Colonic mucosa (tissue), 4 donors: ENCODE results near the gene DND1. TPM values are rescaled to one million over a fixed set of nuclear protein-coding genes. Genes with fewer than 3 reads are reported as not detected.

ENCODE experiments used
- DNase-seq: peaks from one replicate; pipeline ENCODE4 v3.0.0-alpha.2; 2020
- H3K27ac ChIP-seq: fragments of 200-600 bp; one replicate; pipeline ENCODE4 v1.8.0; 2021
- H3K27me3 ChIP-seq: fragments of 200-600 bp; one replicate; pipeline ENCODE4 v1.8.0; 2021
- H3K36me3 ChIP-seq: fragments of 200-600 bp; one replicate; pipeline ENCODE4 v1.8.0; 2021
- H3K4me1 ChIP-seq: fragments of 200-600 bp; one replicate; pipeline ENCODE4 v1.8.0; 2021; ENCODE audit warnings: mild to moderate bottlenecking
- H3K4me3 ChIP-seq: fragments of 200-600 bp; one replicate; pipeline ENCODE4 v1.8.0; 2021
- H3K9ac ChIP-seq, 2 donors: one replicate each; pipeline ENCODE4 v1.7.0; 2013; ENCODE audit warnings: control low read depth in 2 of 2, low read depth in 2 of 2, low read length in 2 of 2
- H3K9me3 ChIP-seq: fragments of 200-600 bp; one replicate; pipeline ENCODE4 v1.8.0; 2021
- intact Hi-C: fragments of 100-400 bp; cut with DNase I; formaldehyde crosslinking; loops from one replicate; pipeline ENCODE4 v1.14.1; 2022
- total RNA-seq, 2 donors: library from RNA; stranded (reverse); fragmentation: NEBNext Ultra II Directional in 1 of 2; extraction: Animal tissue kit (Norgen Biotek cat#: 25700) in 1 of 2; gene quantifications; one replicate each; pipeline ENCODE4 v1.2.1, GENCODE V29; 2021
- TF ChIP-seq, protein P1 (sequence below): fragments of 200-600 bp; IDR thresholded peaks from one replicate; pipeline ENCODE4 v1.8.0; 2022; ENCODE audit warnings: antibody characterized with exemption, mild to moderate bottlenecking
- donor health status: healthy.
- donor health status: DM: no; HTN: no; CAD: no.
- donor health status: DM: no; HTN: no; CAD: no.

DND1 gene
- total RNA-seq, 2 donors from 2014 or later: 0.16 to 0.89 TPM

DNA sequence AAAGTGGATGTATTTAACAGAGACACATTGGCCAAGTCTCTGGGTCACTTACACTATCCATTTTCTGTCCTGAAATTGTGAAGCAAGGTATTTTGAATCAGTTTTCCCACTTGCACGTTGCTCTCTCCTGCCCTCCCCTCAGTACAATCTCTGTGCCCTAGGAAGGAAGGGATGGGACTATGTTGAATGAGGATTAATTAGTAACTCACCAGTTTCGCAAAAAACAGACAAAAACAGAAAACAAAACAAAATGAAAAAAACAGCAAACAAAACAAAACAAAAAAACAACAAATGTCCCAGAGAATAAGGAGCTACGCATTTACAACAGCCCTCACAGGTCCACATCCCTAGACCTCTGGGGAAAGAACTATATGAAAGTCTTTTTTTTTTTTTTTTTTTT lies 39.3 kb downstream of the DND1 start:
- Histone ChIP-seq H3K9ac (no peak overlapping the region), H3K36me3 (no peaks in the 10 kb centered on the region), H3K27ac (no peak overlapping the region), H3K4me1 (peaks cover 4% of the 10 kb centered on the region), H3K9me3 (no peaks in the 10 kb centered on the region), H3K27me3 (no peaks in the 10 kb centered on the region), H3K4me3 (no peak overlapping the region)
- TF ChIP-seq, protein P1, sequence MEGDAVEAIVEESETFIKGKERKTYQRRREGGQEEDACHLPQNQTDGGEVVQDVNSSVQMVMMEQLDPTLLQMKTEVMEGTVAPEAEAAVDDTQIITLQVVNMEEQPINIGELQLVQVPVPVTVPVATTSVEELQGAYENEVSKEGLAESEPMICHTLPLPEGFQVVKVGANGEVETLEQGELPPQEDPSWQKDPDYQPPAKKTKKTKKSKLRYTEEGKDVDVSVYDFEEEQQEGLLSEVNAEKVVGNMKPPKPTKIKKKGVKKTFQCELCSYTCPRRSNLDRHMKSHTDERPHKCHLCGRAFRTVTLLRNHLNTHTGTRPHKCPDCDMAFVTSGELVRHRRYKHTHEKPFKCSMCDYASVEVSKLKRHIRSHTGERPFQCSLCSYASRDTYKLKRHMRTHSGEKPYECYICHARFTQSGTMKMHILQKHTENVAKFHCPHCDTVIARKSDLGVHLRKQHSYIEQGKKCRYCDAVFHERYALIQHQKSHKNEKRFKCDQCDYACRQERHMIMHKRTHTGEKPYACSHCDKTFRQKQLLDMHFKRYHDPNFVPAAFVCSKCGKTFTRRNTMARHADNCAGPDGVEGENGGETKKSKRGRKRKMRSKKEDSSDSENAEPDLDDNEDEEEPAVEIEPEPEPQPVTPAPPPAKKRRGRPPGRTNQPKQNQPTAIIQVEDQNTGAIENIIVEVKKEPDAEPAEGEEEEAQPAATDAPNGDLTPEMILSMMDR: no peak
- DNase-seq: no peak
- intact Hi-C loops: loop anchor here (5.0 kb wide), 1 partner anchor 67 kb away; no protein-coding TSS in a partner anchor

DNA sequence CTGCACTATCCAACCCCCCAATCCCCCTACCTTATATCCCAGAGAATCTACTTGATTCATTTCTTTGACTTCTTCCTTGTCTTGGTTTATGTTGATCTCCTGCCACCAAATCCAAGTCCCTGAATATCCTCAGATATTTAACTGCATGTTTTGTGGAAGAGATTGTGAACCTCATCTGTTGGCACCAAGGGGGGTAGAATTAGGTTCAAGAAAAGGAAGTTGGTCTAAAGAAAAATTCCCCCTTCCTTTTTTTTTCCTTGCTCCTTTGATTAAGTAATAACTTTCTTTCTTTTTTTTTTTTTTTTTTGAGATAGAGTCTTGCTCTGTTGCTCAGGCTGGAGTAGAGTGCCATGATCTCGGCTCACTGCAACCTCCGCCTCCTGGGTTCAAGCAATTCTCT lies 39.9 kb downstream of the DND1 start:
- Histone ChIP-seq H3K4me1 (peaks cover 4% of the 10 kb centered on the region), H3K9ac (peak overlapping the region; percentile 77 to 91), H3K27me3 (no peaks in the 10 kb centered on the region), H3K9me3 (no peaks in the 10 kb centered on the region), H3K36me3 (no peaks in the 10 kb centered on the region), H3K4me3 (peak overlapping the region; percentile 47), H3K27ac (peak overlapping the region; percentile 69)
- TF ChIP-seq, protein P1: no peak
- intact Hi-C loops: loop anchor here (5.0 kb wide), 1 partner anchor 66 kb away; no protein-coding TSS in a partner anchor
- no peak for DNase-seq

DNA sequence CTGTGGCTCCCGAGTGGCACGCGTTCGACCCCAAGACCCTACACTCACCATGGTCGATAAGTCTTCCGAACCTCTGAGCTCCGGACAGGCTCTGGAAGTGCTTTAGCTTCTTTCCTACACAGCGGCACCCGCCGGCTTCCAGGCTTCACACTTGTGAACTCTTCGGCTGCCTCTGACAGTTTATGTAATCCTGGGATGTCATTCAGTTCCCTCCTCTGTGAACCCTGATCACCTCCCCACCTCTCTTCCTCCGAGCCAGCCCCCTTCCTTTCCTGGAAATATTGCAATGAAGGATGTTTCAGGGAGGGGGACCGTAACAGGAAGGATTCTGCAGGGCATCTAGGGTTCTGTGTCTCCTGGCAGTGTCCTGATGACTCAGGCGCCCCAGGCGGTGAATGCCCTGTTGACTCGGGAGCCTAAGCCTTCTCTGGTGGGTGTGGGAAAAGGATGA lies 40.3 kb downstream of the DND1 start, which contains the start of gene CD14:
CD14 (minus strand) TSS at position 155 of the 451 bp plus-strand sequence; CDS start at position 51, 104 bp downstream.
- DNase-seq: peak; percentile 76
- peak within 1 kb of the TSS; percentile 77 to 91 for H3K9ac ChIP-seq
- no peaks in the 10 kb centered on the region for H3K36me3 ChIP-seq
- intact Hi-C loops: loop anchor here (5.0 kb wide), 1 partner anchor 66 kb away; no protein-coding TSS in a partner anchor
- H3K27me3 ChIP-seq: no peaks in the 10 kb centered on the region
- H3K4me1 ChIP-seq: peaks cover 4% of the 10 kb centered on the region
- peak within 1 kb of the TSS; percentile 47 for H3K4me3 ChIP-seq
- TF ChIP-seq, protein P1: no peak
- no peaks in the 10 kb centered on the region for H3K9me3 ChIP-seq
- H3K27ac ChIP-seq: peak within 1 kb of the TSS; percentile 69

DNA sequence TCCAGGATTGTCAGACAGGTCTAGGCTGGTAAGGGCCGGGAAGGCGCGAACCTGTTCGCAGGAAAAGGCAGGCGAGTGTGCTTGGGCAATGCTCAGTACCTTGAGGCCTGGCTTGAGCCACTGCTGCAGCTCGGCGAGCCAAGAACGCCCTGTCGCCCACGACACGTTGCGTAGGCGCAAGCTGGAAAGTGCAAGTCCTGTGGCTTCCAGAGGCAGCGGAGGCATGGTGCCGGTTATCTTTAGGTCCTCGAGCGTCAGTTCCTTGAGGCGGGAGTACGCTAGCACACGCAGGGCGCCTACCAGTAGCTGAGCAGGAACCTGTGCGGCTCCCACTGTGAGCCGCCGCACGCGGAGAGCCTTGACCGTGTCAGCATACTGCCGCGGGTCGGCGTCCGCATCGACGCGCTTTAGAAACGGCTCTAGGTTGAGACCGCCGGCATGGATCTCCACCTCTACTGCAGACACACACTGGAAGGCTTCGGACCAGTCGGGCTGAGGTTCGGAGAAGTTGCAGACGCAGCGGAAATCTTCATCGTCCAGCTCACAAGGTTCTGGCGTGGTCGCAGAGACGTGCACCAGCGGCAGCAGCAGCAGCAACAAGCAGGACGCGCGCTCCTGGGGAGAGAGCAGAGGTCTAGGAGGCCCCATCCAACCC lies 40.9 kb downstream of the DND1 start:
- Histone ChIP-seq H3K27me3 (no peaks in the 10 kb centered on the region), H3K27ac (peak overlapping the region; percentile 69), H3K9ac (peak overlapping the region; percentile 77 to 91), H3K9me3 (no peaks in the 10 kb centered on the region), H3K4me3 (peak overlapping the region; percentile 47), H3K4me1 (peaks cover 4% of the 10 kb centered on the region), H3K36me3 (no peaks in the 10 kb centered on the region)
- intact Hi-C loops: loop anchor here (5.0 kb wide), 1 partner anchor 65 kb away; no protein-coding TSS in a partner anchor
- DNase-seq: peak; percentile 70
- TF ChIP-seq, protein P1: no peak

DNA sequence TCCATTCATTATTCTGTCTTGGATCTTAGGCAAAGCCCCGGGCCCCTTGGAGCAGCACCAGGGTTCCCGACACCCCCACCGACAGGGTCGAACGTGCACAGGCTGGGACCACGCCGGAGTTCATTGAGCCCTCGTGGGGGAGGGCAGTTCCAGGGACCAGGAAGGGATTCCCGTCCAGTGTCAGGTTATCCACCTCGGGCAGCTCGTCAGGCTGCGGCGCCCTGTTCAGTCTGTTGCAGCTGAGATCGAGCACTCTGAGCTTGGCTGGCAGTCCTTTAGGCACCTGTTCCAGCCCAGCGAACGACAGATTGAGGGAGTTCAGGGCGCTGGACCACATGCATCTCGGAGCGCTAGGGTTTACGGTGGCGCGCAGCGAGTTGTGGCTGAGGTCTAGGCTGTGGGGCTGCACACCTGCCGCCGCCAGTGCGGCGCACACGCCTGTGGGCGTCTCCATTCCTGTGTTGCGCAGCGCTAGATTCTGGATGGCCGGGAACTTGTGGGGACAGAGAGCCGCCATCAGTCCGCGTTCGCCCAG lies 41.5 kb downstream of the DND1 start:
- Histone ChIP-seq H3K27me3 (no peaks in the 10 kb centered on the region), H3K9ac (peak overlapping the region; percentile 77 to 91), H3K9me3 (no peaks in the 10 kb centered on the region), H3K36me3 (no peaks in the 10 kb centered on the region), H3K27ac (peak overlapping the region; percentile 69), H3K4me1 (peaks cover 4% of the 10 kb centered on the region), H3K4me3 (peak overlapping the region; percentile 47)
- intact Hi-C loops: loop anchor here (5.0 kb wide), 1 partner anchor 65 kb away; no protein-coding TSS in a partner anchor
- TF ChIP-seq, protein P1: no peak
- peak; percentile 48 for DNase-seq
